ENCODE results near the gene GNAO1.

The GNAO1 gene

DNA sequence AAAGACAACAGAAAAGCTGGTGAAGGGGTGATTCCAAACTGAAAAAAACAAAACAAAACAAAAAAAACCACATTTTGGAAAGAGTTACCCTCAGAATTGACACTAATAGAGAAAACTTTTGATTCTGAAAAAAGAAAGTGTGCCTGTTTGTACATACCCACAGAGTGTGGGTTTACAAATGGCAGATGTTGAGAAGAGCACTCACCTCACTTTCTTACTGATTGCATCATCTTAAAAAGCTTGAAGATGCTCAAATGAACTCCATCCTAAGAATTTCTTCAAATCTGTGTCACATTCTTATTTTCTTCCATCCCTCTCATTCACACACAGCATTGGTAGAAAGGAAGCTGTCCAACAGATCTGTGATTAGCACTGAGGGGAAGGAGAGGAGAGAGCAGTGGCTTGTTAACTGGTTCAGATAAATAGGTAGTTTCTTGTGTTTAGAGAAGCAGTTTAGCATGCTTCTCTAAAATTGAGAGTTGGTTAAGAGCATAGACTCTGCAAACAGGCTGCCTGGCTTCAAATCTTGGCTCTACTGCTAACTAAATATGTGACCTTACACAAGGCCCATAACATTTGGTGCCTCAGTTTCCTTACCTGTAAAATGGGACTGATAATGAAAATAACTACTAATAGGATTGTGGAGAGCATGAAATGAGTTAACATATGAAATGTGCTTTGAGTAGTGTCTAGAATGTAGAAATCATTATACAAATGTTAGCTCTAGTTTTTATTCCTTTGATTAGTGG, 6.9 kb downstream of the GNAO1 start:
- no peak for DNase-seq (ENCODE audit: low spot score)

DNA sequence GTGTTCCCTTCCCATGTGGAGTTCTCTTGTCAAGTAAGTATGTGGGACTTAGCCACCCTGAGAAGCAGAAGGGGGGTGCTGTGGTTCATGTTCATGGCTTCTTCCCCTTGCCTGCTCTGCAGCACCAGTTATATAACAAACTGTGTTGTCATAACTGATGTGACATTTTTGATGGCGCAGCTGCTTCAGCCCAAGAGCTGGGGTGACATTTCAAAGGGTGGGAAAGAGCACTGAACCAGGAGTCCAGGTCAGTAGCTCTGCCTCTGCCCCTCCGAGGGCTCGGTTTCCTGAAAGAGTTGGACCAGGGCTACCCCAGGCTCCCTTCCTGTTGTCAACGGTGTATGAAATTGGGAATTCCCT, 7.4 kb downstream of the GNAO1 start:
- no peak for DNase-seq (ENCODE audit: low spot score)

DNA sequence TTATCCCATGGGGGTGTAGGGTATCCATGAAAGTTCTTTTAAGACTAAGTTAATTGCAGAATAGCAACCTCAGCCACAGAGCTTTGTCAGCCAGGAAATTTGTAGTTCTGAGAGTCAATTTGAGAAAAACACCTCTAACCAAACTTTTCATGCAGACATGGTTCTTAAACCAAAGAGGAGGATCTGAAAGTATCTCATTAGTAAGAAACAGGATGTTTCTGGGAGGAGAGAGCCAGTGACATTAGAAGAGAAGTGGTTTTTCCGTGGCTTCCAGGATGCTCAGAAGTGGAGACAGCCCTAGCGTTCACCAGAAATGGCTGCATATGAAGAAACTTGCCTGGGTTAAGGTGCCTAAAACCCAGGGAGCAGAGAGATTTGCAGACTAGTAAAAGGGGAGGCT, 7.9 kb downstream of the GNAO1 start:
- DNase-seq (ENCODE audit: low spot score) = no peak

DNA sequence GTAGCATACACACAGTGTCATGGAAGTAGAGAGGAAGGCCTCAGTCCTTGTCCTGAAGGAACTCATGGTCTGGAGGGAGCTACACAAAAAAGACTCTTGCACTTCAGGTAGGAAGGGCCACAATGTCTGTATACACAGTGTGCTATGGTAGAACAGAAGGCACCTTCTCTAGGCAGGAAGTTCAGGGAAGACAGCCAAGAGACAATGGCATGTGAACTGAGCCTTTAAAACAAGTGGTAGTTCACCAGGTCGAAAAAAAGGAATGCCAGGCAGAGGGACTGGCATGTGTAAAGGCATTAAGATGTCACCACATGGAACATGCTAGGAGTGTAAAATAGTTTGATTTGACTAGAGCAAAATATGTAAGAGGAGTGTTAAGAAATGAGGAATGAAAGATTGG, 9.7 kb downstream of the GNAO1 start:
- no peak for DNase-seq (ENCODE audit: low spot score)

DNA sequence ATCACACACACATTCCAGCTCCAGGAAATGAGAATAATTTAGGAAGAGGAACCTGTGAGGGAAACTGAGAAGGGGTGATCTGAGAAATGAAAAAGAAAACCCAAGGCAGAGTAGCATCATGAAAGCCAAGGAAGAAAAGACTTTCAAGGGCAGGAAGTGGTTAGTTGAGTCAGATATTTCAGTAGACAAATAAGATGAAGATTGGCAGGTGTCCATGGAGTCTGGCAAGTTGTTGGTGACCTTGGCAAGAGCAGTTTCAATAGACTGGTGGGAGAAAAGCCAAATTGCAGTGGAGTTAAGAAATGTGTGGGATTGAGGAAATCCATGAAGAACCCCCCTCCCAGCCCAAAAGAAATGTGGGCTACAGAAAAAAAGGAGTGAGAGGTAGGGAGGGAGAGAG, 10.7 kb downstream of the GNAO1 start:
- DNase-seq (ENCODE audit: low spot score) = no peak

DNA sequence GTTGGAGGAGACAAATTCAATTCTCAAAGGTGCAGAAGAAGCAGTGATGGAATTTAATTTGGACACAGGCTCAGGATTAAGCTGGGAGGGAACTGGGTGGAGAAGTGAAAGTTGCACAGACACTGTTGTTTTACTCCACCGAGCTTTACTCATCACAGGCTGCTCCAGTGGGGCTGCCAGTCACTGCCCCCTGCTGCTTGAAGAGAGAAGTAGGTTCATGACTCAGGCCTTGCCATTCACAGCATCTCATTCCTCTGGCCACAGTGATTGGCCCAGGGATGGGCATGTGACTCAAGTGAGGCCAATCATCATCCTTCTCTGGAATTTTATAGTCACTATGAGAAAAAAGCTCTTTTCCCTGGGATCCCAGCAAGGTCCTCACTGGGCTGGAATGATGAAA, 11.8 kb downstream of the GNAO1 start:
- DNase-seq (ENCODE audit: low spot score) = peak; percentile 64

DNA sequence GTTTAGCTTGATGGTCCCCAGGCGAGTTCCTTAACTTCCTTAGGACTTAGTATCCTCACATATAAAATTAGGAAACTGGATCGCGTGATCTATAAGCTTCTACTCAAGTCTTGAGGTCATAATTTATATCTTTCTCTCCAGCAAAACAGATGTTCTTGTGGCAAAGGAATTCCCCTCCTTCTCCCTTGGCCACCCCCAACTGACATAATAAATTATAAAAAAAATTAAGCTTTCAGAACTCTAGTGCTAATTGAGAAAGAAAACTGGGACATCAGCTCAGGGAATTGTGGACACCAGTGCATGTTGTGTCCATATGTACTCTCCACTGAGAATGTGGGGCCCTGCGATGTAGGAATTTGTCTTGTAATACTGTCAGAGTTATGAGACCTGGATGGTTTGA, 13.5 kb downstream of the GNAO1 start:
- no peak for DNase-seq (ENCODE audit: low spot score)

DNA sequence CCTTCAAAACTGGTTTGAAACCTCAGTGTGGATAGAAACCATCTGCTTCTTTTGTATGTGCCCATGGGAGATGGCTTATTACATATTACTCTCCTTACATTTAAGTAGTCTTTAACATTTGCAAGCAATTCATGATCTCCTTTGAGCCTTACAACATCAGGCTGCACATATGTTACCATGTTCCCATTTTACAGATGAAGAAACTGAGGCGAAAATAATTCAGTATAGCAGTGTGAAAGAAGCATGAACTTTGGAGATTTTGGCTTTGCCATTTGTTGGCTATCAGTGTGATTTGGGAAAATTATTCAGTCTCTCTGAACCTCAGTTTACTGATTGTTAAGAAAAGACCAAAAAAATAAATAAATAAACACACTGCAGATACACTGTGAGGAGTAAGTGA, 15.7 kb downstream of the GNAO1 start:
- DNase-seq (ENCODE audit: low spot score) = no peak

DNA sequence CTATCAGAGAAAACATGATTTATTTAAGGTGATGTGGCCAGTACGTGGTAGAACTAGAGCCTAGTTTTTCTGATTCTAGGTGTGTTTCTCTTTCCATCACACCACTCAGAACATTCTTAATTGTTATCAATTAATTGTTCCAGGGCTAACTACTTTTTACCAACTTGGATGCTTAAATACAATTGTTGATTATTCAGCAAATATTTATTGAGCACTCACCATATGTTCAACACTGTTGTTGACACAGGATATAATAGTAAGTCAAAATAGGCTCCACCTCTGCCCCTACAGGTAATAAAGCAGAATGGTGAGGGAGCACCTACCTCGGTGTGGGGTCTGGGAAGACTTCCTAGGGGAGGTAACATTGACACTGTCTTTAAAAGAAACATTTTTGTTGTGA, 16.1 kb downstream of the GNAO1 start:
- DNase-seq (ENCODE audit: low spot score) = no peak

DNA sequence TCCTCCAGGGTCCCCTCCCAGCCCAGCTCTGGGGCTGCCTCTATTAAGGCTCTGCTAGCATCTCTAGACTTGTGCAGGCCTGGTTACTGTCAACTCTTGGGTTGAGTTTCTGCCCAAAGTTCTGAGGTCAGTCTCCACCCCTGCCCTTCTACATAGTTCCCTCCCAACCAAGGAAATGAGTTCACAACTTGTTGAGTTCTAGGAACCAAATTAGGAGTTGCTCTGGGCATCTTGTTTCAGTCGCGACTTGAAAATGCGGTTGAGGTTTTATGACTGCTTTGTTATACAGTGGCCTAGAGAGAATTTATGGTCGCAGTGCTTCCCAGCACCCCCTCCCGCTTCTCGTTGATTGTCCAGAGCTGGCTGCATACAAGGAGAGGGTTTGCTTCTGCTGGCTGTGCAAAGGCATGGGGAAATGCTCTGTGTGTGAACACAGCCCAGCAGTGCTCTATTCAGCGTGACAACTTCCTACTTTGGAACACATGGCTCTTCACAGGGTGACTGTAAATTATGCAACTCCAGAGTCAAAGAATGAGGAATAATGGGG, 20.2 kb downstream of the GNAO1 start:
- no peak for DNase-seq (ENCODE audit: low spot score)

DNA sequence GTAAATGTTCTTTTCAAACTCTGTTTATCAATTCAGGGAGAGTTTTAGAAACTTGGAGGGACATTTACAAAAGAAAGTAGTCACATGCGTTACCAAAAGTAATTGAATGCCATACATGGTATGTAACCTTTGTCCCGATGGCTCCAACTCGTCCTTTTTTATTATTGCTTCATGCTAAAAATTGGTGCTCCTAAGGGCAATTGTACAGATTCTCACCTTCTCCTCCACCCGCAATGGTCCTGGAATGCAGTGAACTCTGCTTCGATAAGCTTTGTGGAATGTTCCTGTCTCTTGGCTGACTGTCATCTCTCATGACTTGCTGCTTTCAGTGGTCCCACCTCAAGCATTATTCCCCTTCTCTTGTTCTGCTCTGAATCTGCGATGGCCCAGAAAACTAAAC, 20.9 kb downstream of the GNAO1 start:
- DNase-seq (ENCODE audit: low spot score) = no peak

DNA sequence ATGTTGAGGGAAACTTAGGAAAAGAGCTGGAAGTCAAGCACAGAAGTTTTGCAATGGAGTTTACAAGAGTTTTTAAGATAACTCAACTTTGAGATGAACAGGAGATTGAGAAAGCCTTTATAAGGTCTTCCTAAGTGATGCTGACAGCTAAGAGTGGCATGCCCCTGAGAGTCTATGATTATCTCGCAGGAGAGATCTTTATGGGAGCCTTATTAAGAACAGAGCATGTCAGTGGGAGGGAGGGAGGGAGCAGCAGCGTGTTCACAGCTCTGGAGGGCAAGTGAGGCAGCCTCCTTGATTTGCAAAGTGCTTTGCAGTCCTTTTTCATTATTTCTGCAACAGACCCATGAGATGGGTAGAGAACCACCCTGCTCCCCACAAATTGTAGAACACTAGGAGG, 30.7 kb downstream of the GNAO1 start:
- DNase-seq (ENCODE audit: low spot score) = no peak

DNA sequence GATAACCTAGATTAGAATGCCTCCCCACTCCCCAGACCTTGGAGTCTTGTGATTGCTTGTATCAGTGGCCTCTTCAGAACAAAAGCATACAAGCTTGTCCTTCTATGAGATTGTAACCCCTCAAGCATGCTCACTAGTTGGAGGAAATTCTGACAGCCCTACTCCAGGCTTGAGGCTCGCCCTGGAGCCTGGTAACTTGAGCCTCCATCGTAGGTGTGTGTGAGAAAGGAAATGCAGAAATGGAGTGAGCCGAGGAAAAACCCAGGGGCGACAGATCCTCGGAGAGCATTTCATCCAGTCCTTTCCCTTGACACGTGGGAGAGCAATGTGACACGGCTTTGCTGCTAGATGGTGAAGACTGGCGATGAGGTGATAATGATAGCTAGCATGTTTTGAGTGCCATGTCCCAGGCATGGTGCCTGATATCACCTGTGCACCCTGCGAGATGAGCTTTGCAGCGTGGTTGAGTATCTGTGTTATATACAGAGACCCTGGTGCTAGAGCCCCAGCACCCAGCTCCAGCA, 31.2 kb downstream of the GNAO1 start:
- no peak for DNase-seq (ENCODE audit: low spot score)

DNA sequence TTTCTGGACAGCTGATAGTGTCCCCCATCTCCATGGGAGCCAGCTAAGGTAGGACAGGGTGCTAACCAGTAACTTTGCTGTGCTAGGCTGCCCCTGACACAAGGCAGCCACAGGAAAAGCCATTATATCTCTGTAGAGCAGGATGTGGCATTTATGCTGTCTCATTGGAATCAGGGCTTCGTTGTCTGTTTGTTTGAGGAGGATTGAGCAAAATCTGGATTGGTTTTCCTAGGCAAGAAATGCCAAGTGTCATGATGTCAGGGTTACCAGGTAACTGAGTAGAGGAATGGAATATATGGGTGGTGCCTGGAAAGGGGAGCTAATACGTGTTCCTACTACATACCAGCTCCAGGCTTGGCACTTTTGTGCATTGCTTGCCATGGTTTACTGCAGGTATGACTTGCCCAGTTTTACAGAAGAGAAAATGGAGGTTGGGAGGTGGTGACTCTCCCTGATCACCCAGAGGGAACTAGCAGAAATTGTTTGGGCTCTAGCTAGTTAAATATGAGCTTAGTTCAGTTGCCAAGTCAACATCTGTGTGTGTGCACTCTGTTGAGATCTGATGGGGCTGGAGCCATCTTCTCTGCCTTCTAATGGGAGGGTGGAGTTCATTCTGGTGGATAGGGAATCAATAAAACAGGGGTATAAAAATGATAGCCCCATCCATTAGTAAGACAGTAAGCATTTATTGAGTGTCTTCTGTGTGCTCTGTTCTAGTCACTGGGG, 33.9 kb downstream of the GNAO1 start:
- no peak for DNase-seq (ENCODE audit: low spot score)

DNA sequence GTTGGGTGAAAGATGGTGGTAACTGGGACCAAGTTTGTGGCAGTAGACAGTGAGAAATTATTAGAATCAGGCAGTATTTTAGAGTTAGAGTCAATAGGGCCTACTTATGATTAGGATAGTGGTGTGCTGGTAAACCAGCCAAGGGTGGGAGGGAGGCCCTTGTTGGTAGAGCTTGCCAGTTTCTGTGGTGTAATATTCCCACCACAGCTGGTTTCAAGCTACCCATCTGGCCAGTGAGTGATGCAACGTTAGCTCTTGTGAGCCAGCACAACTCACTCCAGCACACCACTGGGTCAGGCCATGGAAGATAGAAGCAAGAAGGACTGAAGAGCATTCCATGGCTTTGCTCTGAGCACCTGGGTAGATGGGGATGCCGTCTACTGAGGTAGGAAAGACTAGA, 34.9 kb downstream of the GNAO1 start:
- no peak for DNase-seq (ENCODE audit: low spot score)

DNA sequence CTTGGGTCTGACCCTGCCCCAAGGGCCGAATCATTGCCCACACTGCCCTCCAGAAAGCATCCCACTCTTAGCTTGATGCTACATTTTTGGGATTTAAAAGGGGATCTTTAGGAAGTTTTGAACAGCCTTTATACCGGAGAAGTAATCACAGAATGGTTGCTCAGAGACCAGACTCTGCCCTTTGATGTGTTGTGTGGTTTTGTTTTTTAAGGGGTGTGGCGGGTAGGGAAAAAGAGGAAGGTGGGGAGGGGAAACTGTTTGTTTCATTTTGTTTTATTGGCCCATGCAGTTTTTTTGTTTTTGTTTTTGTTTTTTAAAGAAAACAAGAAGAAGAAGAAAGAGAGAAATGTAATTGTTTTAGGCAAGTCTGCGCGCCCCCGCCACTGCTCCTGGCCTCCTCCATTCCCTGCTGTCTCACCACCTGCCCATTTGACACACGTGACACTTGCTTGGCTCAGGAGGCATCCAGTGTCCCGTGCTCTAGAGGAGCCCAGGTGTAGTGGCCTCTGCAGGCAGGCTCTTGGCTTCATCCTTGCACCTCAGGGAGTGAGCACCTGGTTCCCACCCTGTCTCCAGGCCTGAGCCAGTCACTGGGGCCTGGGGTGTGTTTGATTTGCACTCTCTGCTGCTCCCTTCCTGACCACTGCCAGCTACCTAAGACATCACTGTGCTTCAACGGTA, 35.7 kb downstream of the GNAO1 start:
- DNase-seq (ENCODE audit: low spot score) = no peak

DNA sequence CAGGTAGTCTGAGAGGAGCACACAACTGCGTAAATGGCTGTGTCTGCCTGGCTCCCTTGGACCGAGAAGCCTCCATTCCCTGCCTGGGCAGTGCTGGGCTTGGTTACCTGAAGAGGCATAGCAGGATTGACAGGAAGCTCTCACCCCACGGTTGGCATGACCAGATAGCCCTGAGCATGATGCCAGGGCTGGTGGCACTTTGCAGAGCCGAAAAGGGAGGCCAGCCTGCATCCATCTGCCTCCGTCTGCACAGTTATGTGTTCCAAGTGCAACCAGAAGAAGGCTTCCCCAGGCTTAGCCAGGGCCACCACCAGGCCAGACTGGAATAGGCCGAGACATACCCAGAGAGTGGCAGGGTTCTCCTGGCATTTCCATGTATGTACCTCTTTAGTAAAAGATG, 36.6 kb downstream of the GNAO1 start:
- no peak for DNase-seq (ENCODE audit: low spot score)

DNA sequence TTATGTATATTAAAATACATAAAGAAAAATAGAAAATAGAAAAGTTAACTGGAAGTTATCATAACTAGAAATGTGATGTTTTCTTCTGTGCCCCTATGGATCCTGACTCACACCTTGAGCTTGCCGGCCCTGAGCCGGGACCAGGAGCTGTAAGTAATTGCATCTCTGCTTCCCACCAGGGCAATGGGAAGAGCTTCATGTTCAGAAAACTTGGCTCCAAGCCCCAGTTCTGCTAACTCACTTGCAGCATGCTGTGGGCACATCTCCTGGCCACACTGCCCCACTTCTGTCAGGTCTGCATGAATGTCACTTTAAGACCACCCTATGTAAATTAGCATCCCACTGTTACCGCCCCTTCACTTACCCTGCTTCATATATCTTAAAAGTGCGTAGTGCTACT, 37.2 kb downstream of the GNAO1 start:
- no peak for DNase-seq (ENCODE audit: low spot score)

DNA sequence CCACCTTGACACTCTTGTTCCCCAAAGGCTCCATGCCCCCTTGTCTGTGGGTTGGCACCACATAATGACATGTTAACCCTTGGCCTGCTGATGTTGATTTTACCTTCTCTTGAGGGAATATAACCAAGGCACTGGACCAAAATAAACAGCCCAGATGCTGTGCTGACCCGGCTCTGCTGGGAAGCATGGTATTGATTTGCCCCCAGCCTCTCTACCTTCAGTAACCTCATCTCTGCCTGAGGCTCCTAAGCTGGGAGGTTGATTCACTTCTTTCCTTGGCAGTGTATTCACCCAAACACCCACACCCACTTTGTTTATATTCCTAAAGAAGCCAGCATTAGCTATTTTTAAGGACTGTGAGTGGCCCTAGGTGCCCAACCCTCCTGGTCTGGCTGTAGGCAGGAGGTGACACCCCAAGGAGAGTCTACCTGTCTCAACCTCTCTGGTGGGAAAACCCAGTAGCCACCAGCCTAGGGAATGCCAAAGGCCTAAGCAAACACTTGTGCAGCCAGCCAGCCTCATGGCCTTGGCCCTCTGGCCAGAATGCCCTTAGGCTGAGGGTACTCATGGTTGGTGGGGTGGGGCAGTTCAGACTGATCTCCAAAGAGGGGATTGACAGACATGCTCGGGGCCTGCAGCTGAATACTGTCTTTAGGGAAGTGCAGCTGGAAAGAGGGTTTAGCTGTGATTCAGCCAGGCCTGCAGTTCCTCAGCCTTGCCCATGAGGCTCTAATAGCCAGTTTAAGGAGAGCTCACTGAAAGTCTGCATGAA, 42.7 kb downstream of the GNAO1 start:
- no peak for DNase-seq (ENCODE audit: low spot score)

DNA sequence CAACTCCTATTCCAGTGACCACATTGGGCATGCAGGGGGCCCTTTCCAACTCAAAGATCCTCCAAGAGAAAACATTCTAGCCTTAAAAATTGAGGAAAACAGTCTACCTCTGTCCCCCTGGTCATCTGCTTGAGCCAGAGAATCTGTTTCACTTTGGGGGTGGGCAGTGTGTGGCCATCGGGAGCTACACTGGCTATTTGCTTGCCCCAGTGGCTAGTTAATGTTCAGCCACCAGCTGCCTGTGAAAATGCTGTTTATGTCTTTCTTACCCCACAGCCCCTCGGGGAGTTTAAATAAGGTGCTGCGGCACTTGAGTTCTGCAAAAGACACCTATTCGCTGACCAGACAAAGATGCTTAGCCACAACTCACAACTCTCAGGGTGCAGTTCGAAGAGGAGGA, 43.4 kb downstream of the GNAO1 start:
- DNase-seq (ENCODE audit: low spot score) = no peak

DNA sequence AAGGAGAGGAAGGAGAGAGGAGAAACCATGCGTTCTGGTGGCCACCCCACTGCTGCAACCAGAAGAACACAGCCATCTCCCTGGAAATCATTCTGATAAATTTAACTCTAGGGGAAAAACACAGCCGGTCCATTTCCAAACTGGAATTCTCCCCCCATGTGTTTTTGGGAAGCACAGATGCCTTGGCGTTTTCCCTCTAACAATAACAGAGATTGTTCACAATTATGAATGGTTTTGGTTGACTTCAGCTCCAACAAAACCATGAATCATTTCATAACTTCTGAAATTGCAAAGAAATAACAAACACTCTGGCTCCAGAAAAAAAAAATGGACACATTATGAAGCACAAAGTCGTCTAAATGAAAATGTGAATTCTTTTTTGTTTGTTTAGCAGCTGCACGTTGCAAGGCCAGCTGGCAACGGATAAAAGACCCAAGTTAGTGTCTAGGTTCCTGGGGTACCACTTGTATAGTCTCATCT, 46.2 kb downstream of the GNAO1 start:
- DNase-seq (ENCODE audit: low spot score) = no peak

DNA sequence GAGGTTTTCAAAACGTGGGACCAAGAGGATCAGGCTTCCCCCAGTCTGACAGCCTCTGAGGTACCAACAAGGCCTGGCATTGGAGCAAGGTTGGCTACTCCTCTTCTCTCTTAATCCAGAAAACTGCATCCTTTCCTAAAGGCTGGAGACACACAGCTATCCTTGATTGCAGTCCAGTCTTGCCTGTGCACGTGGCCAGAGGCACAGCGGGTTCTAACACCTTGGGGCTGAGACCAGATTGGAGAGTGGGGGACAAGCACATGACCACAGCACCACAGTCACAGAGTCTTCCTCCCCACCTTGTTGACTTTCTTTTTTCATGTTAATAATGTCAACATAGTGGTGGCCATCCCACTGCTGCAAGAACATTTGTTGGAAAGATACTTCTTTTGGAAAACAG, 46.9 kb downstream of the GNAO1 start:
- no peak for DNase-seq (ENCODE audit: low spot score)

Measured in iPS-NIHi11 (cell line).